HG03095 (cell line): ENCODE data around the gene C1RL.
"Not testable (repeated sequence)": the region's sequence is repeated elsewhere in the genome, so short reads cannot be mapped to it uniquely, and the experiment has no call there.

Experiments used
- ATAC-seq: cut with Tn5 transposase; IDR thresholded peaks from one replicate; pipeline ENCODE4 v1.9.1; 2021; ENCODE audit warnings: moderate library complexity; ENCODE audit not compliant: unreplicated experiment

C1RL gene

DNA sequence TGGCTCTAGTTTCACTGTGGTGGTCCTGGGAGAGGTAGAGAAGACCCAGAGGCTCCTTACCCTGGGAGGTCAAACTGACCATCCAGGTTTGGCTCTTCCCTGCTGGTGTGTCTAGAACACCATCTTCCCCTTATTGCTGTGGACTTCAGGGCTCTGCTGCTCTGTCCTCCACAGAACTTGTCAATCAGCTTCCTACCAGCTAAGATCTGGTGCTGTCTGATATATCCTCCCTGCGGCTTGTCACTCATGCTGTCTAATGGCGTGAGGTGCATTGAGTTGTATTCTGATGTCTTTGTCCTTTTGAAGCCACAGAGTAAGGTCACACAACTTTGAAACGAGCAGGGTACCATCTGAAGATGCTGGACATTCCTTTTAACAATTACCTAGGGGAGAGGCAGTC lies 7.2 kb upstream of the C1RL start:
- ATAC-seq = no peak

DNA sequence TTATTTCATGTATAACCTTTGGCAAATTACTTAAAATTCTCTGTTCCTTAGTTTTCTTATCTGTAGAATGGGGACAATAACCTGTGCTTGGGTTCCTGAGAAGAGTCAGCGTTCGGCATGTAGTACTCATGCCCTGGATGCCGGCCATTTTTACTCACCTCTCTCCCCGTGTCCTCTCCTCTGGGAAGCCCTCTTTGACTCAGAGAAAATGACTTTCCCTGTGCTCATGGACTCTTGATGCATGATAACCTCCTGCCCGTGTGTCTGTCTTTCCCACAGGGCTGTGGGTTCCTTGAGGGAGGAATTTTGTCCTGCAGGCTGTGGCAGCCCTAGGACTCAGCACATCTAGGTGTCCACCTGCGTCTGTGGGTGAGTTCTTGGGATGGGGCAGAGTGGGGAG lies 5.8 kb upstream of the C1RL start:
- ATAC-seq = no peak

DNA sequence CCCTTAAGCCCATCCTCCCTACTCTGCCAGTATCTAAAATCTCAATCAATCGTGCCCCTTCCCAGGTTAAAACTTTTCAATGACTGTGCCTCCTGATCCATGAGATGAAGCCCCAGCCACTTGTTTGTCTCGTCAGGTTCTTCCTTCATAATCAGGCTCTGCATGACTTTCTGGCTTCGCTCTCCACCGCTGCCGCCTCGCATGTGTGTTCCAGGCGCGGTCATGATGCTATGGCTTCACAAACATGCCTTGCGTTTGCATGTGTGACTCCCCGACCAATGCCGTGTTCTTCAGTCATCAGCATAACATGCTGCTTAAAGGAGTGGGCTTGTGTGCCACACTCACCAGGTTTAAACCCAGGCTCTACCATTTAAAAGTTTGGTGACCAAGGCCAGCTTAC lies 5.0 kb upstream of the C1RL start:
- ATAC-seq = no peak

DNA sequence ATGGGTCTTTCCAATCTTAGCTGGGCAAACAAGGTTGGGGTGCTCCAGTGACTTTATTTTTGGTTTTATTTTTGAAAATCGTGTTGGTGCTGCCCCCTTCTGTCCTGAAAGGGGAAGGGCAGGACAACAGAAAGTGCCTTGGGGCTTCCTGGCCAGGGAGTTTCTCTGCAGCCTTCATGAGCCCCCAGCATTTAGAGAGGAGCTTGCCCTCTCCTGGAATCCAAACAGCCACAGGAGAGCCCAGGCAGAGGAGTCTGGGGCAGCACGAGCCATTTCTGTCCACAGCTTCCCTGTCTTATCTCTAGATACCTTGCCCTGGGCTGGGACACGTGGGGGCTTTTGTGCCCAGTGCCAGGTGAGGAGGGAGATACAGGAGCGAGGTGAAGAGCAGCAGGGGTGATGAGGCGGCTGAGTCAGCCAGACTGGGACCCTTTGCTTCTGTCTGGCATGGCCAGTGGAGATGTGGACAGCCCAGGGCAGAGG lies 4.4 kb upstream of the C1RL start:
- no peak for ATAC-seq

GRCh38 chr12:7112041-7112440 lies 3.0 kb upstream of the C1RL start:
- ATAC-seq = no peak

GRCh38 chr12:7110661-7111060 lies 1.6 kb upstream of the C1RL start:
- ATAC-seq = no peak

DNA sequence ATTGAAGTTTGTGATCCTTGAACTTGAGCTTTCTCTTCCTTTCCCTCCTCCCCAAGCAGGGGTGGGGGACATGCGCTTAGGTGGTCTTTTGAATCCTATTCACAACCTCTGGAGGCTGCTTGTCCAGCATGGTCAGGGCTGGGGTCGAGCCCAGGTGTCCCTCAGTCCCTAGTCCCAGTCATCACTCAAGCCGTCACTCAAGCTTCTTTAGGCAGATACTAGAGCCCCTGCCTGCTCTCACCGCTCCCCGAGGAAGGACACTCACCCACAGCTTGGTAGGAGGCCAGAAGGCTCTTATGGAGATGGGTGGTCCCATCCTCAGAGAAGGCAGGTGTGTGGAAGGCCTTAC lies 532 bp upstream of the C1RL start:
- no peak for ATAC-seq

GRCh38 chr12:7108003-7108795 lies 815 bp downstream of the C1RL start:
- ATAC-seq = peak; percentile 86

DNA sequence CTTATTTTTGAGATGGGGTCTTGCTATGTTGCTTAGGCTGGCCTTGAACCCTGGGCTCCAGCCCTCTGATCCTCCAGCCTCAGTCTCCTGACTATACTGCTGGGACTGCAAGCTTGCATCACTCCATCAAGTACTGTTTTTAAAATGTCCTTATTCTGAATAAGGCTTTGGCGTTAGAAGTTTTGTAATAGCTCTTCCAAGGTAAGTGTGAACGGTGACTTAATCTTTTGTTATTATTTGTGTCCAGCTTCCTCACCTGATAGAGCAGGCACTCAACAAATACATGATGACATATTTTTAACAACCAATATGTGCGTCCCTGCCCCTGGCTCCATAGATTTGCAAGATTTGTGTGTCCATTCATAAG lies 1.4 kb downstream of the C1RL start:
- ATAC-seq = no peak

GRCh38 chr12:7107181-7107580 lies 1.8 kb downstream of the C1RL start:
- ATAC-seq = not testable (repeated sequence)

DNA sequence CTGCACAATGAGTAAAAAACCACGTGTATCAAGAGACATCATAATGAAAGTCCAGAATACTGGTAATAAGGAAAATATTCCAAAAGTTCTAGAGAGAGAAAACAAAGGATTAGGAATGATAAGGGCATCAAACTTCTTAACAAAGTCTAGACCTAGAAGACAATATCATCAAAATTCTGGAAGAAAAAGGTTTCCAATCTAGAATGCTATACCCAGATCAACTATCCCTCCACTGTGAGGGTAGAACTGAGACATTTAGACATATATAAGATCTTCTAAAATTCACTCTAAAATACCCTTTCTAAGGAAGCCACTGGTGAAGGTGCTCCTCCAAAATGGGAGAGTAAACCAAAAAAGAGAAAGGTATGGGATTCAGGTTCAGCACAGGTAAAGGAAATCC lies 2.9 kb downstream of the C1RL start:
- ATAC-seq = no peak

DNA sequence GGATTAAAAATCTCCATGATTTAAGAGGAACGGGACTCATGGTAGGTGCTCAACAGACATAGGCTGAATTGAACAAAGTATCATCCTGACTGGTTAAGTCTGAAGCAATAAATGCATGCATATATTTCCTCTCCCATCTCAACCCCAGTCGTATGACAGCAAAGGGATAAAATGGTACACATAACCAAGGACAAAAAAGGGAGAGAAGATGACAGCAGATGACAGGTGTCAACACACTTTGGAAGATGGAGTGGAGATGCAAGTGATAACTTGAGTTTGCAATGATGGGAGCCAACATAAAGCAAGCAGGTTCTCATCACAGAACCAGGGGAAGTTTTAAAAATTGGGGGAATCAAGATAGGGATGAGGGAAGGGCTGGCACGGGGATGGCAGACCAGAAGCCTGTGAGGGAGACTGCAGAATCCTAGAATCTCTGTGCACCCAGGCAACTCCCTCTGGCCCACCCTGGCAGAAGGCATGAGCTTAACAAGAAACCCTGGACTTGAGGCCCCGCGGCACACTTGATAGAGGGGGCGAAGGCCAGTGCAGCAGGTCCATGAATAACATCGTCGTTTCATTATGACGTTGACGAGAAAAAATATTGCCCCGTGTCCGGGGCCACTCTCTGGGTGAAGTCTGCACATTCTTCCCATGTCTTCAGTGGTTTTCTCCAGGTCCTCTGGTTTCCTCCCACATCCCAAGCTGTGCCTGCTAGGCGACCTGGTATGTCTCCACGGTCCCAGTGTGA lies 5.0 kb downstream of the C1RL start:
- no peak for ATAC-seq

DNA sequence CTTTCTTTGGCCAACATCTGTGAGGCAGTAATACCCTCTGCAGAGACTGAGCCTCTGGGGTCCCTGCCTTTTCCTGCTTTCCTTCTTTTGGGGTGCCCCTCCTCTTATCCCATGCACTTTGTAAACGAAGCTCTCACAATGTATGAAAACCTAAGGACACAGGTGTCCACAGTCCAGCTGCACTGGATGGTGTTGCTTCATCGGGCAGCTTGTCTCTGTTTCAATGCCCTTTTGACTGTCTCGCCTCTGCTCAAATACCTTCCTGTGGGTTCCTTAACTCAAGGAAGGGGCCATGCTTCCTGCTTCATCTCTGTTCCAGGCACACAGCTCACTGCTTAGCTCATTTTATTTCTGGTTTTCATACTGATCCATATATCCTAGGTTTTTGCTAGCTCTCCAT lies 6.4 kb downstream of the C1RL start:
- no peak for ATAC-seq

- no peak for ATAC-seq
These were observed 7.3 kb downstream of the C1RL start for GRCh38 chr12:7101694-7102131.

GRCh38 chr12:7101047-7101693 lies 7.8 kb downstream of the C1RL start:
- ATAC-seq = no peak

- ATAC-seq = no peak
These were observed 8.8 kb downstream of the C1RL start for GRCh38 chr12:7100239-7100638.

DNA sequence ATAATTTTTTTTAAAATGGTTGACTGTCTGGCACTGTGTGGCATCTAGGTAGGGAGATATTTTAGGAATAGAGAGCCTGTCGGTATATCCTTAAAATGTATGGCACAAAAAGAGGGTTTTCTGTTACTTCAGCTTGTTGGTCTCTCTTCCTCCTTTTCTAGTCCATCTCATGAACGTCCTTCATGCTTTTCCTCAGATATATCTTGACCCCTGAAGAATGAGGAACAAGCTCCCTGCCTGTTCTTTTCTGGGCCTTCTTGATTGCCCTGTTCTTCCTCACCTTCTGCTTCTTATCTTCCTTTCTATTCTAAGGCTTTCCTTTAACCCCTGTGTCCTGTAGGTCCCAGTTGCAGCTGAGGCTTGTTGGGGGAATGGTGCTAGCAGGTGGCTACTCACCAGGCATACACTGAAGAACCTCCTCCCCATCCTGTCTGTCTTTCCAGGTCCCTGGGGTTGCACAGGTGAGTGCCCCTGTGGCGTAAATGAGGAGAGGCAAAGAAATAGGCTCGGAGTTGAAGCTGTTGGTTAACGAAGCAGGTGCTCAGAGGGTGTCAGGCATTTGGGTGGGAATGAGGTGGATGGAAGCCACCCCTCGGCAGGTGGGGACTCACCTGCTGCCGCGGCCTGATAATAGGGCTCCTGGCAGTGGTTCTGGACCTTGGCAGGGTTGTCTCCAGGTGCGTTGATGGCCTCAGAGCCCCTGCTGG lies 9.6 kb downstream of the C1RL start:
- no peak for ATAC-seq

DNA sequence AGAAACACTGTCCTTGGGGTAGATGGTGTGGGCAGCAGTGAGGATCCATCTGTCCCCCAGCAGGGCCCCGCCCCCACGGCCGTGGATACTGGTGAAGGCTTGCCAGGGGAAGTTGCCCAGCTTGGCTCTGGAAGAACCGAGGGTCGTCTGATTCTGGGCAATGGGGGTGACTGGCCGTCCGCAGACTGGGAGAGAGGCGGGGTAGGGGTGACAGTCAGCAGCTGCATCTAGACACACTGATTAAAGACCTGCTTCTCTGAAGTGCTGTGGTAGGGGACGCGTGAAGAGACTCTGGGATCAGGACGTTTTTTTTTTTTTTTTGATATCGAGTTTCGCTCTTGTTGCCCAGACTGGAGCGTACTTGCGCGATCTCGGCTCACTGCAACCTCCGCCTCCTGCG lies 12.0 kb downstream of the C1RL start:
- ATAC-seq = no peak

DNA sequence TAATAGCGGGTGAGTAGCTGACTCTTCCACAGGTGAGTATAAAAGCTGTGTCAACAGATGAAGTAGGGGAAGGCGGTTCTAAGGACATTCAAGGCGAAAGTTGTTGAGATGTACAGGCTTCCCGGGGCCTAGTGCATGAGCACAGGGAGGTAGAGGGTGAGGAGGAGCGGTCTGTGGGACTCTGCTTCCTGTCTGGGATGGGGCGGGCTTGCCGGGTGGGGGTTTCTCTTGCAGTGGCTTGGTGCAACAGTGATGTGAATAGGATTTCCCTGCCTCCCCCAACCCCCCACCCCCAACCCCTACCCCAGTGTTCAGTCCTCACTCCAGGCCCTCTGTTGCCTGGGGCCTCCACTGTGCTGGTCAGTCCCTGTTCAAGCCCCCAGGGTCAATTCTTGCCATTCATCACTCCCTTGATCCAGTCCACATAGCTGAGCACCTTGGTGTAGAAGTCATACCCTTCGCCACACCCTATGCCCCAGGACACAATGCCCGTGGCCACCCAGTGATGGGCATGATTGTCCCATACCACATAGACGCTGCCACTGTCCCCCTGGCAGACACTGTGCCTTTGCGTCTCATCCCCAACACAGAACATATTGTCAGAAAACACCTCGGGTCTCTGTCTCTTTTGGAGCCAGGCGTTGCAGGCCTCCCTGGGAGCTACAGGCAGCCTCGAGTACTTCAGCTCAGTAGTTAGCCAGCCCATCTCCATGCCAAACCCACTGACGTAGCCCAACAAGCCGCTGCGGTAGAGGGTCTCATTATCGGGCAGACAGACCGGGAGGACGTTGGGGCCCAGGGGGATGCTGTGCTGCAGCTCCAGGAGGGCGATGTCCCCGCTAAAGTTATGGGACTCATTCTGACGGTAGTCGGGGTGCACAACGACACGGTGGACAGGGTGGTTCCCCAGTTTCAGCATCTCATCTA lies 12.7 kb downstream of the C1RL start:
- no peak for ATAC-seq

DNA sequence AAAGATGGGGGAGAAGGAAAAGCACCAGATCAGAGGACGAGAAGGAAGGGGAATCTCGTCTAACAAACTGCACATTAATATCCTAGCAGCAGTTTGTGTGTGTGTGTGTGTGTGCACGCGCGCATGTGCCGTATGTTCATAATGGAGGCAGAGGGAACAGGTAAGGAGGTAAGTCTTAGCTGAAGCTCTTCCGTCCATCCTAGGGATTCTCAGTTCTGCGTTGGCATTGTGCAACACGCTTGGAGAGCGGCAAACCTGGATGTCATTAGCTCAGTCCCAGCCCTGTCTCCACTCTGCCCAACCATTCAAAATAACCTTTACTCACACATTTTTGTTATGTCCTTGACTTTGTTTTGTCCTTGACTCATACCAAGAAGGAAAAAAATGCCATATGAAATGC lies 15.1 kb downstream of the C1RL start:
- no peak for ATAC-seq
